ENCODE results near the gene SLC44A3.
"Not testable (repeated sequence)": the region's sequence is repeated elsewhere in the genome, so short reads cannot be mapped to it uniquely, and the experiment has no call there.

Gene SLC44A3

GRCh38 chr1:94825936-94826335, 5.8 kb downstream of the SLC44A3 start:
- no peak overlapping the region for H3K27ac ChIP-seq
- peaks cover 11% of the 10 kb centered on the region for H3K4me1 ChIP-seq
- no peaks in the 10 kb centered on the region for H3K9me3 ChIP-seq
- TF ChIP-seq Cebpa-rat (IDR thresholded peaks at IDR 0.05), result no peak
- no peak overlapping the region for H3K9ac ChIP-seq
- no peak overlapping the region for H3K4me3 ChIP-seq
- no peaks in the 10 kb centered on the region for H4K20me1 ChIP-seq
- peaks cover 5% of the 10 kb centered on the region; the same call in 1 of the 2 replicates for H3K27me3 ChIP-seq
- no peak overlapping the region for H3K4me2 ChIP-seq
- H3K36me3 ChIP-seq, result 0 out of 2 replicates have a peak, but pooled peaks cover 6% of the 10 kb centered on the region

GRCh38 chr1:94827434-94827833, 7.3 kb downstream of the SLC44A3 start:
- Histone ChIP-seq H3K9me3 (no peaks in the 10 kb centered on the region), H3K9ac (no peak overlapping the region), H3K36me3 (0 out of 2 replicates have a peak, but pooled peaks cover 6% of the 10 kb centered on the region), H3K4me2 (no peak overlapping the region), H3K4me1 (peaks cover 7% of the 10 kb centered on the region), H4K20me1 (no peaks in the 10 kb centered on the region), H3K27ac (no peak overlapping the region), H3K27me3 (no peaks in the 10 kb centered on the region), H3K4me3 (no peak overlapping the region)
- TF ChIP-seq Cebpa-rat (IDR thresholded peaks at IDR 0.05), result no peak

- Histone ChIP-seq H3K36me3 (0 out of 2 replicates have a peak, but pooled peaks cover 6% of the 10 kb centered on the region), H3K4me2 (no peak overlapping the region), H4K20me1 (no peaks in the 10 kb centered on the region), H3K27ac (no peak overlapping the region), H3K27me3 (no peaks in the 10 kb centered on the region), H3K9ac (no peak overlapping the region), H3K4me1 (peaks cover 7% of the 10 kb centered on the region), H3K4me3 (no peak overlapping the region), H3K9me3 (no peaks in the 10 kb centered on the region)
- TF ChIP-seq Cebpa-rat (IDR thresholded peaks at IDR 0.05), result no peak
Measured at GRCh38 chr1:94828251-94828650, 8.1 kb downstream of the SLC44A3 start.

GRCh38 chr1:94831641-94832040, 11.5 kb downstream of the SLC44A3 start:
- Histone ChIP-seq H3K4me3 (no peak overlapping the region), H3K36me3 (0 out of 2 replicates have a peak, but pooled peaks cover 6% of the 10 kb centered on the region), H3K9ac (no peak overlapping the region), H3K9me3 (no peaks in the 10 kb centered on the region), H3K27ac (no peak overlapping the region), H3K4me2 (peak overlapping the region; percentile 23), H3K27me3 (no peaks in the 10 kb centered on the region), H3K4me1 (peaks cover 7% of the 10 kb centered on the region), H4K20me1 (no peaks in the 10 kb centered on the region)
- no peak for TF ChIP-seq Cebpa-rat (IDR thresholded peaks at IDR 0.05)

GRCh38 chr1:94832446-94832845, 12.3 kb downstream of the SLC44A3 start:
- Histone ChIP-seq H3K36me3 (0 out of 2 replicates have a peak, but pooled peaks cover 4% of the 10 kb centered on the region), H3K4me3 (no peak overlapping the region), H3K27ac (no peak overlapping the region), H3K9me3 (no peaks in the 10 kb centered on the region), H3K4me1 (peaks cover 7% of the 10 kb centered on the region), H3K4me2 (no peak overlapping the region), H3K9ac (no peak overlapping the region), H4K20me1 (no peaks in the 10 kb centered on the region), H3K27me3 (no peaks in the 10 kb centered on the region)
- TF ChIP-seq Cebpa-rat (IDR thresholded peaks at IDR 0.05), result no peak

GRCh38 chr1:94832931-94833585, 12.9 kb downstream of the SLC44A3 start:
- no peaks in the 10 kb centered on the region for H3K9me3 ChIP-seq
- no peaks in the 10 kb centered on the region for H4K20me1 ChIP-seq

GRCh38 chr1:94836891-94837290, 16.7 kb downstream of the SLC44A3 start:
- H3K27ac ChIP-seq, result no peak overlapping the region
- TF ChIP-seq Cebpa-rat (IDR thresholded peaks at IDR 0.05), result no peak
- H3K36me3 ChIP-seq, result peaks cover 4% of the 10 kb centered on the region; the same call in 1 of the 2 replicates
- H3K4me1 ChIP-seq, result peaks cover under 1% of the 10 kb centered on the region
- H4K20me1 ChIP-seq, result no peaks in the 10 kb centered on the region
- H3K27me3 ChIP-seq, result no peaks in the 10 kb centered on the region
- no peak overlapping the region for H3K4me3 ChIP-seq
- no peak overlapping the region for H3K4me2 ChIP-seq
- no peak overlapping the region for H3K9ac ChIP-seq
- no peaks in the 10 kb centered on the region for H3K9me3 ChIP-seq

More at GRCh38 chr1:94832931-94833585, 12.9 kb downstream of the SLC44A3 start:
- peaks cover 7% of the 10 kb centered on the region for H3K4me1 ChIP-seq
- no peak overlapping the region for H3K9ac ChIP-seq
- no peak overlapping the region for H3K27ac ChIP-seq
- H3K4me3 ChIP-seq, result no peak overlapping the region
- no peak for TF ChIP-seq Cebpa-rat (IDR thresholded peaks at IDR 0.05)
- H3K36me3 ChIP-seq, result 0 out of 2 replicates have a peak, but pooled peaks cover 3% of the 10 kb centered on the region
- no peaks in the 10 kb centered on the region for H3K27me3 ChIP-seq
- no peak overlapping the region for H3K4me2 ChIP-seq

- H3K4me1 ChIP-seq, H4K20me1 ChIP-seq, H3K9ac ChIP-seq, H3K36me3 ChIP-seq, H3K4me2 ChIP-seq, H3K9me3 ChIP-seq, H3K27ac ChIP-seq, H3K4me3 ChIP-seq, H3K27me3 ChIP-seq: not testable (repeated sequence)
Measured at GRCh38 chr1:94840381-94840780, 20.2 kb downstream of the SLC44A3 start.

GRCh38 chr1:94840808-94841207, 20.7 kb downstream of the SLC44A3 start:
- H3K4me1 ChIP-seq, result no peaks in the 10 kb centered on the region
- no peaks in the 10 kb centered on the region for H3K9me3 ChIP-seq
- no peak overlapping the region for H3K4me3 ChIP-seq
- H3K36me3 ChIP-seq, result peaks cover 4% of the 10 kb centered on the region; the same call in 1 of the 2 replicates
- H3K9ac ChIP-seq, result no peak overlapping the region
- TF ChIP-seq Cebpa-rat (IDR thresholded peaks at IDR 0.05), result no peak
- H3K27me3 ChIP-seq, result no peaks in the 10 kb centered on the region
- H3K27ac ChIP-seq, result no peak overlapping the region
- no peak overlapping the region for H3K4me2 ChIP-seq
- H4K20me1 ChIP-seq, result no peaks in the 10 kb centered on the region

GRCh38 chr1:94843430-94843829, 23.3 kb downstream of the SLC44A3 start:
- Histone ChIP-seq H3K9me3 (no peaks in the 10 kb centered on the region), H3K9ac (no peak overlapping the region), H3K4me2 (no peak overlapping the region), H3K27me3 (no peaks in the 10 kb centered on the region), H3K27ac (no peak overlapping the region), H4K20me1 (no peaks in the 10 kb centered on the region), H3K4me1 (no peaks in the 10 kb centered on the region), H3K4me3 (no peak overlapping the region), H3K36me3 (peaks cover 4% of the 10 kb centered on the region; the same call in 1 of the 2 replicates)
- TF ChIP-seq Cebpa-rat (IDR thresholded peaks at IDR 0.05), result no peak
